GM12801 (cell line): ENCODE data around the gene TSC2.

Source experiments
- TF ChIP-seq, protein P1 (sequence below): IDR thresholded peaks from one replicate; pipeline ENCODE4 v1.5.1; 2011; ENCODE audit warnings: control low read depth; ENCODE audit not compliant: insufficient read length; ENCODE audit errors: extremely low read depth

TSC2 gene

DNA sequence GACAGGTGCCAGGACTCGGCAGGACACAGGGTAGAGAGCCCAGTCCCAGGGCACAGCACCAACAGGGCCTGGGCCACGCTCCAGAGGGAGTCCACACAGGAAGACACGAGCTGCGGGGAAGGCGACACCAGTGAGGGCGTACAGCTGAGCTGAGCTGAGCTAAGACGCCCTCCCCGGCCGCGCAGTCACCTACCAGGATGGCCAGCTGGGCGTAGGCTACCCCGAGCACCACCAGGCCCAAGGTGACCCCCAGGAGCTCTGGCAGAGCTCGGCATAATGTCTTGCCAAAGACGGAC lies 42.6 kb downstream of the TSC2 start:
- TF ChIP-seq, protein P1, sequence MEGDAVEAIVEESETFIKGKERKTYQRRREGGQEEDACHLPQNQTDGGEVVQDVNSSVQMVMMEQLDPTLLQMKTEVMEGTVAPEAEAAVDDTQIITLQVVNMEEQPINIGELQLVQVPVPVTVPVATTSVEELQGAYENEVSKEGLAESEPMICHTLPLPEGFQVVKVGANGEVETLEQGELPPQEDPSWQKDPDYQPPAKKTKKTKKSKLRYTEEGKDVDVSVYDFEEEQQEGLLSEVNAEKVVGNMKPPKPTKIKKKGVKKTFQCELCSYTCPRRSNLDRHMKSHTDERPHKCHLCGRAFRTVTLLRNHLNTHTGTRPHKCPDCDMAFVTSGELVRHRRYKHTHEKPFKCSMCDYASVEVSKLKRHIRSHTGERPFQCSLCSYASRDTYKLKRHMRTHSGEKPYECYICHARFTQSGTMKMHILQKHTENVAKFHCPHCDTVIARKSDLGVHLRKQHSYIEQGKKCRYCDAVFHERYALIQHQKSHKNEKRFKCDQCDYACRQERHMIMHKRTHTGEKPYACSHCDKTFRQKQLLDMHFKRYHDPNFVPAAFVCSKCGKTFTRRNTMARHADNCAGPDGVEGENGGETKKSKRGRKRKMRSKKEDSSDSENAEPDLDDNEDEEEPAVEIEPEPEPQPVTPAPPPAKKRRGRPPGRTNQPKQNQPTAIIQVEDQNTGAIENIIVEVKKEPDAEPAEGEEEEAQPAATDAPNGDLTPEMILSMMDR: no peak

DNA sequence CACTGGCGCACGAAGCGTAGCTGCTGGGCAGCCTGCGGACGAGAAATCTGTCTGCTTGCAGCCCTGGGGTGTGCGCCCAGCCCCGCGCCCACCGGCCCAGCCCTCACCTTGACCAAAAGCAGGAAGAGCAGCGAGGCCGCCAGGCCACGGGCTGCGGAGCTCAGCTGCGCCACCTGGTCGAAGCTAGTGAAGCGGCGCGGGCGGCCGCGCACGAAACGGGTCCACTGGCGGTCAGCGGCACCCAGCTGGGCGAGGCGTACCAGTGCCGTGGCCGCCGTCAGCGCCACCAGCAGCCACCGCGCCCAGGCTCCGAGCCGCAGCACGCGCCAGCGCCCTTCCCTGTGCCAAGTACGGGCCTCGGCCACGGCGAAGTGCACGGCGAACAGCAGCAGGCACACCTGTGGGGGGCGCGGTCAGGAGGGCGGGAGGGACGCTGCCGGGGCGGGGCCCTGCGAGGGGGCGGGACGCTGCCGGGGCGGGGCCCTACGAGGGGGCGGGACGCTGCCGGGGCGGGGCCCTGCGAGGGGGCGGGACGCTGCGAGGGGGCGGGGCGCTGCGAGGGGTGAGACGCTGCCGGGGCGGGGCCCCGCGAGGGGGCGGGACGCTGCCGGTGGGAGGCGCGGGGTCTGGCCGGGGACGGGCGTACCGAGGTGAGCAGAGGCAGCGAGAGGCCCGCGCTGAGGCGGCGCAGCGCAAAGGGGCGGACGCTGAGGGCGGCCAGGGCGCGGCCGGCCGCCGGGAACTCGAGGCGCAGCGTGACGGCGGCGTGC lies 43.2 kb downstream of the TSC2 start:
- TF ChIP-seq, protein P1: no peak

DNA sequence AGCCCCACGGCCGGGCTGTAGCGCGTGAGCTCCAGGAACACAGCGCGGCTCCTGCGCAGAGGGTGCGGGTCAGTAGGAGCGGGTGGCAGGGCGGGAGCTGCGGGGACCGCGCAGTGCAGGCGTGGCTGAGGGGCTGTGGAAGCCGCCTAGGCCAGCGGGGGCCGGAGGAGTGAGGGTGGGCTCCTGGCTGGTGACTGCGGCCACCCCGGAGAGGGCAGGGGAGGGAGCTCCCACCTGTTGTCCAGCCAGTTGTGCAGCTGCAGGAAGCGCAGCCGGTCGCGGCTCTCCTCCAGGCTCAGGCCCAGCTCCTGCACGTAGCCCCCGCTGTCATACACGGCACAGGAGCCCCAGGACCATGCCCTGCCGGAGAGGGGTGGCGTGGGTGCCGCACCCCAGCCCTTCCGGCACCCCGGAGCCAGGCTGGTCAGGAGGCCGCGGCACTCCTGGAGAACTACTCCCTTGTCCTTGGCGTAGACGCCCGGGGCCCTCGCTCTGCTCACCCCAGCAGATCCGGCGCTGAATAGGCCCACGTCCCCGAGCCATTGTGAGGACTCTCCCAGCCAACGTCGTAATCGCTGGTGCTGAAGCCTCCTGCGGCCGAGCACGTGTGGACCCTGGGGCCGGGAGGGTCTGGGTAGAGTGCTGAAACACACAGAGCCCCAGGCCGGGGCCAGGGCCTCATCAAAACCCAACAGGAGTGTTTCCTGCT lies 43.9 kb downstream of the TSC2 start:
- TF ChIP-seq, protein P1: no peak

DNA sequence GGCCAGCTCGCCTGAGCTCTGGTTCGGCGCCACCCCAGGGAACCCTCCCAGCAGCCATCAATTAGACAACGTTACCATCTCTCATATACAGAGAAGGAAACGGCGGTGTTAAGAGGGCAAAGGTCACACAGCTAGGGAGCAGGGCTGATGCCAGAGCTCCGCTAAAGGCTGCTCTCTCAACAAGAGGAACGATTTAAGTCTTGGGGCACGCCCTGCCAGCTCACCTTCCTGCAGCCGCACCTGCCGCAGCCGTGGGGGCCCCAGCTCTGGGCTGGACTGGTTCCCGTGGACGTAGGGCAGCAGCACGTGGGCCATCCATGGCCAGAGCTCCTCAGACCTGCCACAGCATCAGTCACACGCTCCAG lies 44.5 kb downstream of the TSC2 start:
- TF ChIP-seq, protein P1: no peak

DNA sequence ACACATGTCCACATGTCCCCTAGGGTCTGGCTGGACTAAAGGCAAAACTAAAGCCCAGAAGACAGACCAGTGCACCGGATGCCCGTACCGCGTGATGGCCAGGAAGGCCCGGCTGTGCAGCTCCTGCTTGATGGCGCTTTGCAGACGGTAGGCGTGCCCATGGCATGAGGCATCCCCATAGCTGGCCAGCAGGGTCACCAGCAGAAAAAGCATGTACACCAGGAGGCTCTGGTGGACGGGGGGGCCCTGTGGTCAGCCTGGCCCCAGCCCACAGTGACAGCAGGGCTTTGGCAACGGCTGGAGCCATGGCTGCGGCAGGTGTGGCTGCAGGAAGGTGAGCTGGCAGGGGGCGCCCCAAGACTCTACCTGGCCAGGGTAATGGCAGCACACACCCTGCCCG lies 45.1 kb downstream of the TSC2 start:
- TF ChIP-seq, protein P1: no peak

DNA sequence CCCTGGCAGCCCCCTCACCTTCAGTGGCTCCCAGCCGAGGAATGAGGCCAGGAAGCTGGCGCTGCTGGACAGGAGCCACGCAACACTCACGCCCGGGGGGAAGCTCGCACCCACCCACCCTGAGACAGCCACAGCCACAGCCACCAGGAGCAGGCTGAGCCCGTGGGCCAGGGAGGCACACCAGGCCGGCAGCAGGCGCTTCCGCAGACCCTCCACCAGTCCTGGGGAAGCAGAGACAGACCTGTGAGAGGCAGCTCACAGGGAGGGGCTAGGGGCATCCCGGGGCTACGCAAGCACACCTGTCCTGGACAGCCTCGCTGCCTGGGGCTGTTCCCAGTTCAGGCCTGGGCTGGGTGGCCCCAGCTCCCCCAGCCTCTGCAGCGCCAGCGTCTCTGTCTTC lies 46.0 kb downstream of the TSC2 start:
- TF ChIP-seq, protein P1: no peak

DNA sequence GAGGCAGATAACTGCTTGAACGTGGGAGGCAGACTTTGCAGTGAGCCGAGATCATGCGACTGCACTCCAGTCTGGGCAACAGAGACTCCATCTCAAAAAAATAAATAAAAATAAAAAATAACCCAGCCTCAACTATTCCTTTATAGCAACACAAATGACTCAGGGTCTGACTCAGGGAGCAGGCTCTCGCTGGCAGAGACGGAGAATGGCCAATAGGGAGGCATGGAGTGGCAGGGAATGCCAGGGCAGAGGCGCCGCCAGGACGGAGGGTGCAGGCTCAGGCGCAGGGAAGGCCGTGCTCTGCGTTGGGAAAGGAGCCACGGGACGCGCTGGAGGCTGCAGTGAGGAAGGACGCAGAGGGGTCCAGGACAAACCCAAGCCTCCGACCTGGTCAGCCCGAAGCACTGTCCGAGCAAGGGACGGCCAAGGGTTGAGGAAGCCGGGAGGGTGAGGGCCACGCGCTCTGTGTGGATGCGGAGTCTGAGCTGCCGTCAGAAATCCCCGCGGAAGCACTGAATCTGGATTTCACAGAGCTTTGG lies 47.6 kb downstream of the TSC2 start:
- TF ChIP-seq, protein P1: no peak
